Measurements from ENCODE around the gene ANKRD55. TPM values are rescaled to one million over a fixed set of nuclear protein-coding genes. Genes with fewer than 3 reads are reported as not detected.

ANKRD55 gene
- total RNA-seq, 2 experiments from 2014 or later, result 9.7 to 10.2 TPM

- H3K4me1 ChIP-seq (ENCODE audit: insufficient read depth, low read length), result no peaks in the 10 kb centered on the region
- ATAC-seq (ENCODE audit: poor library complexity) (no peak), DNase-seq (no peak)
- TF ChIP-seq CTCF (IDR thresholded peaks at IDR 0.05), result no peak
- H3K4me3 ChIP-seq (ENCODE audit: low read length), result no peak overlapping the region
- H3K9me3 ChIP-seq (ENCODE audit: control insufficient read depth in 1 of 2, insufficient read depth in 1 of 2, low read length in 2 of 2), result peaks cover 3 to 4% of the 10 kb centered on the region in 2 experiments
- ChIA-PET POLR2A (no interaction called here), CTCF (no interaction called here)
- Mint-ChIP-seq H3K27me3 (no peaks in the 10 kb centered on the region), H3K36me3 (ENCODE audit: low read depth) (peaks cover 3% of the 10 kb centered on the region), H3K9me3 (peaks cover 2% of the 10 kb centered on the region), H3K4me3 (no peak overlapping the region), H3K27ac (no peak overlapping the region), H3K4me1 (ENCODE audit: low read depth) (no peaks in the 10 kb centered on the region)
- H3K36me3 ChIP-seq (ENCODE audit: insufficient read depth, low read length), result no peaks in the 10 kb centered on the region
- no peak overlapping the region for H3K27ac ChIP-seq (ENCODE audit: low read depth in 1 of 2, low read length in 2 of 2)
- intact Hi-C loops (cut with DNase I, micrococcal nuclease), result no loop called here
- H3K27me3 ChIP-seq (ENCODE audit: control insufficient read depth in 1 of 2, insufficient read depth in 2 of 2, low read length in 2 of 2), result no peaks in the 10 kb centered on the region
These were observed 21.7 kb downstream of the ANKRD55 start for GRCh38 chr5:56211298-56211865.

- H3K36me3 ChIP-seq (ENCODE audit: insufficient read depth, low read length), result no peaks in the 10 kb centered on the region
- no peak overlapping the region for H3K4me3 ChIP-seq (ENCODE audit: low read length)
- Mint-ChIP-seq H3K27me3 (no peaks in the 10 kb centered on the region), H3K27ac (no peak overlapping the region), H3K9me3 (no peaks in the 10 kb centered on the region), H3K4me1 (ENCODE audit: low read depth) (no peaks in the 10 kb centered on the region), H3K36me3 (ENCODE audit: low read depth) (no peaks in the 10 kb centered on the region), H3K4me3 (no peak overlapping the region)
- H3K9me3 ChIP-seq (ENCODE audit: control insufficient read depth in 1 of 2, insufficient read depth in 1 of 2, low read length in 2 of 2), result peaks cover 0 to 4% of the 10 kb centered on the region in 2 experiments
- intact Hi-C loops (cut with DNase I, micrococcal nuclease), result no loop called here
- H3K4me1 ChIP-seq (ENCODE audit: insufficient read depth, low read length), result no peaks in the 10 kb centered on the region
- no peaks in the 10 kb centered on the region for H3K27me3 ChIP-seq (ENCODE audit: control insufficient read depth in 1 of 2, insufficient read depth in 2 of 2, low read length in 2 of 2)
- no peak for TF ChIP-seq CTCF (IDR thresholded peaks at IDR 0.05)
- CTCF ChIA-PET, result no interaction called here
- no peak for ATAC-seq (ENCODE audit: poor library complexity)
- no peak overlapping the region for H3K27ac ChIP-seq (ENCODE audit: low read depth in 1 of 2, low read length in 2 of 2)
- POLR2A ChIA-PET, result no interaction called here
- DNase-seq, result no peak
These were observed 24.4 kb downstream of the ANKRD55 start for GRCh38 chr5:56208681-56209080.

GRCh38 chr5:56207537-56207936 is 25.6 kb downstream of the ANKRD55 start:
- H3K4me3 Mint-ChIP-seq, result no peak overlapping the region
- ChIA-PET CTCF (no interaction called here), POLR2A (no interaction called here)
- no peak for TF ChIP-seq CTCF (IDR thresholded peaks at IDR 0.05)
- Histone ChIP-seq H3K36me3 (ENCODE audit: insufficient read depth, low read length) (no peaks in the 10 kb centered on the region), H3K27me3 (ENCODE audit: control insufficient read depth in 1 of 2, insufficient read depth in 2 of 2, low read length in 2 of 2) (no peaks in the 10 kb centered on the region), H3K4me3 (ENCODE audit: low read length) (no peak overlapping the region), H3K4me1 (ENCODE audit: insufficient read depth, low read length) (no peaks in the 10 kb centered on the region), H3K27ac (ENCODE audit: low read depth in 1 of 2, low read length in 2 of 2) (no peak overlapping the region), H3K9me3 (ENCODE audit: control insufficient read depth in 1 of 2, insufficient read depth in 1 of 2, low read length in 2 of 2) (no peaks in the 10 kb centered on the region)
- H3K4me1 Mint-ChIP-seq (ENCODE audit: low read depth), result peaks cover 11% of the 10 kb centered on the region
- H3K9me3 Mint-ChIP-seq, result no peaks in the 10 kb centered on the region
- H3K36me3 Mint-ChIP-seq (ENCODE audit: low read depth), result no peaks in the 10 kb centered on the region
- no peak for ATAC-seq (ENCODE audit: poor library complexity)
- no peak overlapping the region for H3K27ac Mint-ChIP-seq
- DNase-seq, result no peak
- intact Hi-C loops (cut with DNase I, micrococcal nuclease), result no loop called here
- H3K27me3 Mint-ChIP-seq, result no peaks in the 10 kb centered on the region
